CMK (cell line): ENCODE results near the gene TLR1.
"Not testable (repeated sequence)": the region's sequence is repeated elsewhere in the genome, so short reads cannot be mapped to it uniquely, and the experiment has no call there.

Experiments
- DNase-seq: peaks from one replicate; pipeline ENCODE4 v3.0.0-alpha.2; 2010; ENCODE audit warnings: low read depth

Gene TLR1

DNA sequence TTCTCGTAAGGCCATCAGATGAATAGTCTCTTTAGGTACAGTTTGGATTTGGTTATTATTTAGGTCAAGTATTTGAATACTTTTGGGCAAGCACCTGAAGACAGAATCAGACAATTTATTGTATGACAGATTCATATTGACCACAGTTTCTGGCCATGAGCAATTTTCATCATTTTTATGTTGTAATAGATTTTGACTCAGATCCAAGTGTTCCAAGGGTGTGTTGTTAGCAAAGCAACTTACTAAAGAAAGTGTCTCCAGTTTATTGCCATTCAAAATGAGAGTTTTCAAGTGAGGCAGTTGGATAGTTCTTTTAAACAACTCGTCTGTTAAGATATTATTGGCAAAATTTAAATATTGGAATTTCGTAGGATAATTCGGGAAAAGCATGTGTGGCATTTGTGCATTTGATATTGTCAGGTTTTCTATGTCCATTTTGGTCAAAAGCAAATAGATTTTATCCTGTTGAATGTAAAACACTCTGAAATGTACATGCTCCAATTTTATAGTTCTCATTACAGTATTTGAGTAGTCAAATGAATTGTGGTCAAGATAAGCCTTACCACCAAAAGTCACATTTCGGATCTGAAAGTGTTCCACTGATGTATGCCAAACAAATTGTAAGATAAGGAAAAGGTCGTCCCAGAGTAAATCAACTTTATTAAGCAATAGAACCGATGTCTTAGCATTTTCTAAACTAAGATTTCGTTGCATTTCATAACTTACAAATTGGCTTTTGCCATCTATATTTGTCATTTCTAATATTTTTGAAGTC lies 30.2 kb downstream of the TLR1 start:
- DNase-seq: no peak

DNA sequence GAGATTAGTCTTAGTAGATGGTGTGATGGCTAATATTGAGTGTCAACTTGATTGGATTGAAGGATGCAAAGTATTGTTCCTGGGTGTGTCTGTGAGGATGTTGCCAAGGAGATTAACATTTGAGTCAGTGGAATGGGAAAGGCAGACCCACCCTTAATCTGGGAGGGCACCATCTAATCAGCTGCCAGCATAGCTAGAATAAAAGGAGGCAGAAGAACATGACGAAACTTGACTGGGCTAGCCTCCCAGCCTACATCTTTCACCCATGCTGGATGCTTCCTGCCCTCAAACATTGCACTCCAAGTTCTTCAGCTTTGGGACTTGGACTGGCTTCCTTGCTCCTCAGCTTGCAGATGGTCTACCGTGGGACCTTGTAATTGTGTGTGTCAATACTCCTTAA lies 34.3 kb downstream of the TLR1 start:
- not testable (repeated sequence) for DNase-seq

DNA sequence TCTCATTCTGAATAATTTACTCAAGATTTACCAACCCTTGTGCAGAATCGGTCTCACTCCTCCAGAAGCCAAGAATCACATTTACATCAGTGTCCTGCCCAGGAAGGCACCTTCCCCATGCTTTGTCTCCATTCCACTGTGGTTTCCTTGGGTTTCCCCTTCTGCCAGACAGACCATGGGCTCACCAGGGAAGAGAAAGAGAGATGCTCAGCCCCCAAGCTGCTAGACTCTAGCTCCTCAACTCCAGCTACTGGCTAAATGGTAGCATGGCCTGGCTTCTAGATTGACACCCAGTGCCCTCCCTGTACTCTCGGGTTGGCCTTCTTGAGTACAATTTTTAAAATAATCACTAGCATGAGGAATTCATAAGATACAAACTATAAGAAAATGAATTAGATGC lies 34.7 kb downstream of the TLR1 start:
- no peak for DNase-seq

DNA sequence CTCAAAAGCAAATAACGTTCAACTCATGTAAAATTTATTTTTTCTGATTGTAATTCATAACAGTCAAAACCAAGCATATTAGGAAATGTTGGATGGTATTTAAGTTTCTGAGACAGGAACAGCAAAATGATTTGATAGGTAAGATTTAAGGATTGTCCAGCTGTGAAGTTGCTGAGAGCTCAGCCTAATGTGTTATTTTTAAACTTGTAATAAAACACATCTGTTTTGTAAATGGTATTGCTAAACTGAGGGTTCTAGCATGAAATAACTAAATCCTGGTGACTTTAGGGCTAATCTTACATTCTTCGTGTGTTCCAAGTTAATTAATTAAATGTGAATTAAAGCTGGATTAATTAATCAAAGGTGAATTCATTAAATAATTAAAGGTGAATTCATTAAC lies 35.1 kb downstream of the TLR1 start:
- no peak for DNase-seq

DNA sequence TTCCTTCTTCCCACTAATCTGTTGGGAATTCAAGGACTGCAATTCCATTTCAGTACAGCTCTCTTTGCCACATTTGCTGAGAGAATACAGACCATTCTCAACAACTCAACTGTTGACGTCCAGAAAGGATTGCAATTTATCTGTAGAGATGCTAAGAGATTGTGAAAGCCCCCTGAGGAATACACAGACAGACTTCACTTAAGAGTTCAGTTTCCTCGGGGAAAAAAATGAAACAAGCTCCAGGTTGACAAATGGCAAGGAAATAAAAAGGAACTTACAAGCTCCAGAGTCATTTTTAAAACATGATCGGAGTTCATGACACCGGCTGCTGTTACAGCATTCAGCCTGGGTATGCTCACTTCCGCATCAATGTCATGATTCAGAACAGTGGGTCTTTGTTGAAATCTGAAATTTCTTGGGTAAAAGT lies 35.6 kb downstream of the TLR1 start:
- no peak for DNase-seq

DNA sequence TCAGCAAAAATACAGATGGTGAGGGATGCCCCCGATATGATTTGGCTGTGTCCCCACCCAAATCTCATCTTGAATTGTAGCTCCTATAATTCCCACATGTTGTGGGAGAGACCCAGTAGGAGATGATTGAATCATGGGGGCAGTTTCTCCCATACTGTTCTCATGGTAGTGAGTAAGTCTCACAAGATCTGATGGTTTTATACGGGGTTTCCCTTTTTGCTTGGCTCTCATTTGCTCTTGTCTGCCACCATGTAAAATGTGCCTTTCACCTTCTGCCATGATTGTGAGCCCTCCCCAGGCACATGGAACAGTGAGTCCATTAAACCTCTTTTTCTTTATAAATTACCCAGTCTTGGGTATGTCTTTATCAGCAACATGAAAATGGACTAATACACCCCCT lies 37.7 kb downstream of the TLR1 start:
- DNase-seq: not testable (repeated sequence)

DNA sequence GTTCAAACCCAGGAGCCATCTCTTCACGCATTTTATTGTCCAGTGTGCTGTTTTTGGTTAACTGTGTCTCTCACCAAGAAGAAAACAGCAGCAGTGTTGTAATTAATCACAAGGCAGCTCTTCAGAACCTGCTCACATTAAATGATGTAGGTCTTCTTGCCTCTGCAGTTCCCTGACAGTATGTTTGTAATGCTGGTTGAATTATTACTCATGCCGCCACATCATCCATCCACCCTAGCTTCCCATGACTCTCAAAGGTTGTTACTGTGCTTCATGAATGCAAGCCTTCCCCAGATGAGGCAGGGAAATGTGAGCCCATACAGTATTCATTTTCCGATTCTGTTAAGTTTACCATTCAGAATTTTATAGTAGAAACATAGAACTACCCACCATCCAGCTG lies 39.2 kb downstream of the TLR1 start:
- no peak for DNase-seq

DNA sequence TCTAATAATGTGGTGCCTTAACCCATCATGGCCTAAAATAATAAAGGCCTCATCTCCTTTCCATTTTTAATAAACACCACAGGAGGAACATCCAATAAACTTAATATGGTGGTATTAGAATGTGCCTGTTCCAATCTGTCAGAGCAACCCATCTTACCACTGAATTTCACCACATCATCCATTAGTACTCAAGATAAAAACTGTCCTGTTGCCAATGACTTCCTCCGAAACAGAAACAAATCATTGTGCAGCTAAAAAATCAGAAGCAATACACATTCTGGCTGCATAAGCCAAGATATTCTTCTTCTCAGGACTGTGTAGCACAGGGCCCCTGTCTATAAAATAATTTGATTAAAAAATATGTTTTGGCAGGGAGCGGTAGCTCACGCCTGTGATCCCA lies 40.3 kb downstream of the TLR1 start:
- DNase-seq: no peak

DNA sequence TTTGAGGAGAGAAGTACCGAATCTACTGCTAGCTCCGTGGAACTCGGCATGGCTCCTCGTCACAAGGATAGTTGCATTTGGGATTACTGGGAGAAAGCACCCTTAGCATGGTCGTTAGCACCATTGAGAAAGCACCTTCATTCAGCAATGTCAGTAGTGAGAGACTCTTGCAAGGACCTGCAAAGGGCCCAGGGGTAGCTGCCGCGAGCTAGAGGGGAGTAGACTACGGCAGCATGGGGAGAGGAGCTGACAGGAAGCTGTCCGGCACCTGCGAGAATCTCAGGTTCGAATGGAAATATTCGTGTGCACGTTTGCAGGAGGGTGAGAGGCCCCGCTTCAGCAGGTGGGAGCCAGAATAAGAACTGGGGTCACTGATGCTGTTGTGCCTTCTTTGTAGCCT lies 42.0 kb downstream of the TLR1 start:
- DNase-seq: no peak

DNA sequence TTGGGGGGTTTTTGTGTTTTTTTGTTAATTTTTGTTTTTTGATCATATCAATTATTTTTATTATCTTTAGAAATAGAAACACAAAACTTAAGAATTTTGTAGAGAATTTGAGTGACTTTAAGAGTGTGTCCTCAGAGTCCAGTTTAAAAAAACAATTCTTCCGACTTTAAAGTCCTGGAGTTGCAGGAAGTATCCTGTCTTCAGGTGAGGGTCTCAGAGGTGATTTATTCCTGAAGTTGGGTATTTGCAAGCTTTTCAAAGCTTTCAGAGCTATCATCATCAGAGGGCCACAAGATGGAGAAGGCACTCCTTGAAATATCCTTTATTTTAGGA lies 44.8 kb downstream of the TLR1 start:
- DNase-seq: no peak

DNA sequence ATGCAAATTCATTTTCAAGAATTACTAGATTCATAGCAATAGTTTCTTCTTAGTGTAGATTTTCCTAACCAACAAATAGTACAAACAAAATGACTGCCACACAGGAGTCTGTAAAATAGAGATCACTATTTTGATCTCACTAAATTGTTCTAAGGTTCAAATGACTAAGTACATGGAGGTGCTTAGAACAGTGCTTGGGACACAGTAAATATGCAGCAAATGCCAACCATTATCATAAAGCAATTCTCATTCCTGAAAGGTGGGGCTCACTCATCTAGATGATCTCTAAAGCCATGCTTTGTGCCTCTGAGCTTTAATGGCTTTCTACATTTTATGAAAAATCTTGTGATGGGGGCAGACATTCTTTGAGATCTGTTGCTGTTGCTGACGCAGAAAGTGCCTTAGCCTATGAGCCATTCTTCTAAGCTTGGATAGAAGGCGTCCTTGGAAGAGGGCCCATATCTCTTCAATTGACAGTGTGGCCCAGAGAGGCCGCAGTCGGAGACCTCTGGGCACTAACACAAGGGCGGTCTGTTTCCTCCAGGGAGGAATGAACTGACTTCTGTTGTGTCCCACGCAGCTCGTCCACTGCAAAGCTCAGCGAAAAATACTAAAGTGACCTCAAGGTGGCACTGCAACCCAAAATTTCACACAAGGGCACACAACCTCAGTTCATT lies 45.3 kb downstream of the TLR1 start:
- DNase-seq: peak; percentile 59

DNA sequence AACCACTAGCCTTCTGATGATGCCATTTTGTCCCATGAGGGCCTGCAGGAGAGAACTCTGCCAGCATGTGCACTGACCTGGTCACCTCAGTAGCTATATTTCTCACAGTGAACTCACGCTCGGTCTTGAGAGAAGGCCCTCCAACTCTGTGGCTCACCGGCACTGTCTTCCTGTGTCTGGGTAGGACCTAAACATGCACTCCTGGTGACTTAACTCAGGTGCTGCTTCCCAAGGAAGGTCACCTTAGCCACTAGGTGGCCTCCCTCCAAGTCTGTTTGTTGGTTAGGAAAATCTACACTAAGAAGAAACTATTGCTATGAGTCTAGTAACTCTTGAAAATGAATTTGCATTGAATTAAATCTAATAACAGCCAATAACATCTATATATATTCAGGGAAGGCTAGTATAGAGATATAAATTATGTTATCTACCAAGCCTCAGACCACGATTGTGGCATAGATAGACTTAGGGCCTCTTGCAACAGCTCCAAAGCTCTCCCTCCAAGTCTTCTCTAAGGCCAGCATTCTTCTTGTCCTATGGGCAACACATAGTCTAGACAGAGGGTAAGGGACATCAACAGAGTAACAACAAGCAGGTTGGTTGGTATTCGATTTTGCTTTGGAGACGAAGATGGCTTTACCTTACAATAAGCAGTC lies 46.5 kb downstream of the TLR1 start:
- DNase-seq: no peak

DNA sequence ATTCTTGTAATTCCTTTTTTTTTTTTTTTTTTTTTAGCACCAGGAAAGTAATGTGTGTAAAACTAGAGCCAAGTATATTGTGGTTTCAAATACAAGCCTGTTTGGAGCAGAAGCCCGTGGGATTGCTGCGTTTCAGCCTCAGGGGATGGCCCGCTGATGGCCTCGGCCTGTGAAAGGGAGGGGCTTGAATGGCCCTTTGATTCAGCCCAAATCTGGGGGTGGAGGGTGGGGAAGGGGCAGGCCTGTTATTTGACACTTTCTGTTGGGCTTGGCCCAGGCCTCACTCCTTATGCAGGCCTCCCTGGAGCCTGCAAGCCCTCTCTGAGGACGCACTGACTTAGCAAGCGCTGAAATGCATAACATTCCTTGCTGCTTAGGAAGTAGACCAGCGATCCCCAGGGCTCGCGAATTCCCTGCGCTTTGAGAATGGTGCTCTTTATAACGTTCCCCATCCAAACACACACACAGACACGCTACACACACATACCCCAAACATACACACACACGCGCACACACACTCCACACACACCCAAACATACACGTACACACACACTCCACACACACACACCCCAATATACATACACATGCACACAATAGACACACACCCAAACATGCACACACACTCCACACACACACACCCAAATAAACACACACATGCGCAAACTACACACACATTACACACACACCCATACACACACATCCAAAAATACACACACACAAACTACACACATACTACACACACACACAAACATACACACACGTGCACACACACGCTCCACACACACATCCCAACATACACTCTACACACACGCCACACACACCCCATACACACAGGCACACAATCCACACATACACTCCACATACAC lies 51.4 kb downstream of the TLR1 start:
- no peak for DNase-seq

DNA sequence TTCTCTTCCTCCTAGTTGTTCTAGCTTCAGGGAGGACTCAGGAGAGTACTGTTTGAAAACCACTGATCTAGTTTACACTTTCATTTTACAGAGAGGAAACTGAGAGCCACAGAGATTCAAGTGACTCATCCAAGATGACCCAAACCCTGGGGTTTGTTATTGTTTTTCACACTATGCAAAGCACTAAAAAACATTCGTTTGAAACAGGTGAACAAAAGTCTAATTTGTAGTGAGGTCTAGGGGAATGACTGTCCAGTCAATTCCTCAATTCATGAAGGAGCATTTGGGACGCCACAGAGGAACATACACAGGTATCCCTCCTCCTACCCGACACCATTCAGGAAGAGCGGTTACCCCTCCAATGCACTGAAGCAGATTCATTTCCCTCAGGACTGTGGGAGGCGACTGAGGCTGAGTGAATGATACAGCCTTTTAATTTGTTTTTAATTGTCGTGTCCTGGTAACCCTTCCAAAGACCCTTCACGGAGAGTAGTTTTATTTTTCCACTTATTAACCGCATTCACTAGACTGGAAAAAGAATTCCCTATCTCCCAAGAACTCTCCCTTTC lies 52.1 kb downstream of the TLR1 start:
- no peak for DNase-seq

DNA sequence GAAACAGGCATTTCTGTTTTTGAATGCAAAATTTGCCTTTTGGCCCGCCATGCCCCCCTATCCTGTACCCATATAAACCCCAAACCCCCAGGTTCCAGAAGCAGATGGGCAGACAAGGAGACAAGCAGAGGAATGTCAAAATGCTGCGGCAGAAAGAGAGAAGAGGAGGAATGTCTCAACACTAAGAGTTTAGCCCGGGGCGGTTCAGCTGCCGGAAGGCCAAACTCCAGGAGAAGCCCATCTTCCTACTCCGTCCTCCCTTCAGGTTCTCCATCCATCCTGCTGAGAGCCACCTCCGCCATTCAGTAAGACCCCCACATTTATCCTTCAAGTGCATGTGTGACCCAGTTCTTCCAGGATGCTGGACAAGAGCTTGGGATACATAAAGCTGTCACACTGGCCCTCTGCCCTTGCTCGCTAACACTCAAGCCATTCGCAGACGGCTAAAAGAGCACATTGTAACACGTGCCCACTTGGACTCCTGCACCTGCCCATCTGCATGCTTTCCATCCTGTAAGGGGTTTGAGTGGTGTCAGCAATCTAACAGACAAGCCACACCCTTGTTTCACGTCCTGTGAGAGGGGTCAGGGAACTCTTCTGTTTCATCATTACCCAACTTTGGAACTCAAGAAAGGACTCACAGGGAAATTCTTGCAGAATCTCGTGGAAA lies 53.1 kb downstream of the TLR1 start:
- DNase-seq: no peak

DNA sequence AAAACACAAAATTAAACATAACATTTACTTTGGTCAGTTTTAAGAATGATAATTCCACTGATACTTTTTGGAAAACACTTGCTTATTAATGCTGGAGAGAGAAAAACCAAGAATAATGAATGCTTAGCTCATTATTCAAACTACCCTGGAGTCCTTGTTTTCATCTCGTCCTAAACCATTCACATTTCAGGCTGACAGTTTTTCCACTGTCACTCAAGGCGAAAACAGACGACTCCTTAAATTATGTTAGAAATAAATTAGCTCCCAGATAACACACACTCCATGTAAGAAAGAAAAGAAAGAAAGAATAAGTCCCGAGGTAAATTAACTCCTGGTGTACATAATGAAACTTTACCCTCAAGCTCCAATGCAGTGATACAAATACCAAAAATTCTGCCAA lies 55.3 kb downstream of the TLR1 start:
- no peak for DNase-seq

DNA sequence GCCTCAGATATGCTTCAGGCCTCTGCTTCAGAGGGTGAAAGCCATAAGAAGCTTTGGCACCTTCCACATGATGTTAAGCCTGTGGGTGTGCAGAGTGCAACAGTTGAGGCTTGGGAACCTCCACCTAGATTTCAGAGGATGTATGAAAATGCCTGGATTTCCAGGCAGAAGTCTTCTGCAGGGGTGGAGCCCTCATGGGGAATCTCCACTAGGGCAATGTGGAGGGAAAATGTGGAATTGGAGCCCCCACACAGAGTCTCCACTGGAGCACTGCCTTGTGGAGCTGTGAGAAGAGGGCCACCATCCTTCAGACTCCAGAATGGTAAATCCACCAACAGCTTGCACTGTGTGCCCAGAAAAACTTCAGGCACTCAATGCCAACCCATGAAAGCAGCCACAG lies 57.0 kb downstream of the TLR1 start:
- DNase-seq: no peak
